ENCODE data around the gene ABHD11. TPM values are rescaled to one million over a fixed set of nuclear protein-coding genes. Genes with fewer than 3 reads are reported as not detected.

The ABHD11 gene
- total RNA-seq, 4 donors from 2014 or later: 5.6 to 8.5 (median 6.6) TPM

- WGBS, 2 donors (ENCODE audit: low coverage in 1 of 2): no CpG with 5 or more reads among the region's 96 CpGs
- Histone ChIP-seq H3K9me3 (no peaks in the 10 kb centered on the region), H3K4me1 (peaks cover 0 to 70% (median 35%) of the 10 kb centered on the region in 3 donors), H3K27ac (peak within 1 kb of the TSS in 3 of 4 donors; percentile 75 to 83 (median 80)), H3K4me3 (peak within 1 kb of the TSS; percentile 59 to 89), H3K27me3 (no peaks in the 10 kb centered on the region), H3K36me3 (no peaks in the 10 kb centered on the region)
- ATAC-seq: peak; percentile 89
- TF ChIP-seq EP300 (IDR thresholded peaks at IDR 0.05) (no peak), POLR2AphosphoS5 (IDR thresholded peaks at IDR 0.05) (peak; percentile 23), POLR2A (IDR thresholded peaks at IDR 0.05) (peak; percentile 30 to 46)
These were observed 19.4 kb downstream of the ABHD11 start, which contains the start of gene STX1A for GRCh38 chr7:73718905-73719805. Gene STX1A, minus strand, starts transcription at chr7:73719669. Its CDS starts 38 bp downstream, at chr7:73719631.

GRCh38 chr7:73718438-73718881 lies 20.1 kb downstream of the ABHD11 start:
- Histone ChIP-seq H3K27ac (peak overlapping the region in 3 of 4 donors; percentile 76 to 83 (median 80)), H3K27me3 (no peaks in the 10 kb centered on the region)

DNA sequence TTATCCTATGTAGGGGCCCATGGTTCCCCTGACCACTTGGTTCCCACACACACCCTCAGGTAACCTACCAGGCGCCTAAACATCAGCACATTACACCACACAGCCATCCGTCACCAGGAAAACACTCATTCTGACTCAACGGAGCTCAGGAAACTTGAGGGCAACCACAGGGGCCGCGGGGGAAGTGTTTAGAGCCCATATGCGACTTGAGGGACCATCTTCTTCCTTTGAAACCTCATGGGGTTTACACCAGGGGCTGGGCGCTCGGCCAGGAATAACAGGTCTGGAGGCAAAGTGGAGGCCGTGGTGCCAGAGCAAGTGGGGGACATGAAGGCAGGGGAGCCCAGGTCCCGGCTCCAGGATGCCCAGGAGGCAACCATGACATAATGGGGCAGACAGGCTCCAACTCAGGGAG lies 20.6 kb downstream of the ABHD11 start:
- Histone ChIP-seq H3K36me3 (no peaks in the 10 kb centered on the region), H3K4me1 (peaks cover 0 to 70% (median 35%) of the 10 kb centered on the region in 3 donors), H3K27ac (peak overlapping the region in 3 of 4 donors; percentile 76 to 83 (median 80)), H3K9me3 (no peaks in the 10 kb centered on the region), H3K4me3 (peak overlapping the region in 1 of 2 donors; percentile 89), H3K27me3 (no peaks in the 10 kb centered on the region)
- TF ChIP-seq POLR2A (IDR thresholded peaks at IDR 0.05) (no peak), POLR2AphosphoS5 (IDR thresholded peaks at IDR 0.05) (no peak), EP300 (IDR thresholded peaks at IDR 0.05) (no peak)
- TF ChIP-seq, protein P1, sequence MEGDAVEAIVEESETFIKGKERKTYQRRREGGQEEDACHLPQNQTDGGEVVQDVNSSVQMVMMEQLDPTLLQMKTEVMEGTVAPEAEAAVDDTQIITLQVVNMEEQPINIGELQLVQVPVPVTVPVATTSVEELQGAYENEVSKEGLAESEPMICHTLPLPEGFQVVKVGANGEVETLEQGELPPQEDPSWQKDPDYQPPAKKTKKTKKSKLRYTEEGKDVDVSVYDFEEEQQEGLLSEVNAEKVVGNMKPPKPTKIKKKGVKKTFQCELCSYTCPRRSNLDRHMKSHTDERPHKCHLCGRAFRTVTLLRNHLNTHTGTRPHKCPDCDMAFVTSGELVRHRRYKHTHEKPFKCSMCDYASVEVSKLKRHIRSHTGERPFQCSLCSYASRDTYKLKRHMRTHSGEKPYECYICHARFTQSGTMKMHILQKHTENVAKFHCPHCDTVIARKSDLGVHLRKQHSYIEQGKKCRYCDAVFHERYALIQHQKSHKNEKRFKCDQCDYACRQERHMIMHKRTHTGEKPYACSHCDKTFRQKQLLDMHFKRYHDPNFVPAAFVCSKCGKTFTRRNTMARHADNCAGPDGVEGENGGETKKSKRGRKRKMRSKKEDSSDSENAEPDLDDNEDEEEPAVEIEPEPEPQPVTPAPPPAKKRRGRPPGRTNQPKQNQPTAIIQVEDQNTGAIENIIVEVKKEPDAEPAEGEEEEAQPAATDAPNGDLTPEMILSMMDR (IDR thresholded peaks at IDR 0.05): no peak
- 50% methylated on average over 1 of the region's 10 CpGs; no CpG with 5 or more reads in 1 of the 2 donors for WGBS, 2 donors (ENCODE audit: low coverage in 1 of 2)
- ATAC-seq: no peak

More at GRCh38 chr7:73718438-73718881, 20.1 kb downstream of the ABHD11 start:
- peak overlapping the region; percentile 59 to 89 for H3K4me3 ChIP-seq
- H3K4me1 ChIP-seq: peaks cover 0 to 70% (median 35%) of the 10 kb centered on the region in 3 donors
- H3K36me3 ChIP-seq: no peaks in the 10 kb centered on the region
- ATAC-seq: no peak
- H3K9me3 ChIP-seq: no peaks in the 10 kb centered on the region
- WGBS, 2 donors (ENCODE audit: low coverage in 1 of 2): no CpG with 5 or more reads among the region's 9 CpGs
- TF ChIP-seq, protein P1 (IDR thresholded peaks at IDR 0.05): no peak
- no peak for TF ChIP-seq EP300 (IDR thresholded peaks at IDR 0.05)
- TF ChIP-seq POLR2AphosphoS5 (IDR thresholded peaks at IDR 0.05): no peak
- no peak for TF ChIP-seq POLR2A (IDR thresholded peaks at IDR 0.05)

- Histone ChIP-seq H3K27ac (peak overlapping the region; percentile 9 to 83 (median 78)), H3K4me1 (peaks cover 0 to 68% (median 35%) of the 10 kb centered on the region in 3 donors), H3K27me3 (no peaks in the 10 kb centered on the region), H3K9me3 (no peaks in the 10 kb centered on the region), H3K36me3 (no peaks in the 10 kb centered on the region), H3K4me3 (peak overlapping the region in 1 of 2 donors; percentile 89)
- WGBS, 2 donors (ENCODE audit: low coverage in 1 of 2): 11% methylated on average over 7 of the region's 13 CpGs; no CpG with 5 or more reads in 1 of the 2 donors
- TF ChIP-seq POLR2AphosphoS5 (IDR thresholded peaks at IDR 0.05): no peak
- TF ChIP-seq, protein P1 (IDR thresholded peaks at IDR 0.05): no peak
- no peak for TF ChIP-seq POLR2A (IDR thresholded peaks at IDR 0.05)
- no peak for TF ChIP-seq EP300 (IDR thresholded peaks at IDR 0.05)
- ATAC-seq: no peak
These were observed 21.4 kb downstream of the ABHD11 start for GRCh38 chr7:73717025-73717807.

Data from gastroesophageal sphincter (tissue), 4 donors.